ENCODE measurements around the gene RREB1. TPM values are rescaled to one million over a fixed set of nuclear protein-coding genes. Genes with fewer than 3 reads are reported as not detected.

RREB1 gene
- total RNA-seq, 4 donors from 2014 or later, result 40.8 to 68.6 (median 54.4) TPM

DNA sequence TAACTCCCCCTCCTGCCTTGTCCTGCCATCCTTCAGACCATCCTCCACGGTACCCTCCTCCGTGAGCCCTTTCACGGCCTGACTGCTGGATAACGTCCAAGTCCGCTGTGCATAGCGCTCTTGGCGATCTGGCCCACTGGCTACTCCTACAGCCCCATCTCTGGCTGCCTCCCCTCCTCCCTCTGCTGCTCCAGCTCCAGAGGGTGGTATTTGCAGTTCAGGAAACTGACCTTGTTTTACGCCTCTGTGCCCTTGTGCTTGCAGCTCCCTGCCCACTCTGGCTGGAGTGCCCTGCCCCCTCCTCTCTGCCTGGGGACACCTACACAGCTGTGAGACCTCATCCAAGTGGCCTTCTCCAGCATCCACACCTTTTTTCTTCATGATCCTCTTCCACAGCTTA is 6.5 kb upstream of the RREB1 start:
- no peak overlapping the region for H3K4me3 ChIP-seq (ENCODE audit: low read depth, poor library complexity, severe bottlenecking)
- WGBS, 2 donors, result 82 to 93% methylated on average over 8 of the region's 8 CpGs
- intact Hi-C loops (cut with DNase I; ENCODE audit: low total_unique reads), result no loop called here
- DNase-seq (ENCODE audit: low spot score in 2 of 2), result no peak
- TF ChIP-seq, protein P1, sequence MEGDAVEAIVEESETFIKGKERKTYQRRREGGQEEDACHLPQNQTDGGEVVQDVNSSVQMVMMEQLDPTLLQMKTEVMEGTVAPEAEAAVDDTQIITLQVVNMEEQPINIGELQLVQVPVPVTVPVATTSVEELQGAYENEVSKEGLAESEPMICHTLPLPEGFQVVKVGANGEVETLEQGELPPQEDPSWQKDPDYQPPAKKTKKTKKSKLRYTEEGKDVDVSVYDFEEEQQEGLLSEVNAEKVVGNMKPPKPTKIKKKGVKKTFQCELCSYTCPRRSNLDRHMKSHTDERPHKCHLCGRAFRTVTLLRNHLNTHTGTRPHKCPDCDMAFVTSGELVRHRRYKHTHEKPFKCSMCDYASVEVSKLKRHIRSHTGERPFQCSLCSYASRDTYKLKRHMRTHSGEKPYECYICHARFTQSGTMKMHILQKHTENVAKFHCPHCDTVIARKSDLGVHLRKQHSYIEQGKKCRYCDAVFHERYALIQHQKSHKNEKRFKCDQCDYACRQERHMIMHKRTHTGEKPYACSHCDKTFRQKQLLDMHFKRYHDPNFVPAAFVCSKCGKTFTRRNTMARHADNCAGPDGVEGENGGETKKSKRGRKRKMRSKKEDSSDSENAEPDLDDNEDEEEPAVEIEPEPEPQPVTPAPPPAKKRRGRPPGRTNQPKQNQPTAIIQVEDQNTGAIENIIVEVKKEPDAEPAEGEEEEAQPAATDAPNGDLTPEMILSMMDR (IDR thresholded peaks at IDR 0.05), result no peak
- TF ChIP-seq POLR2A (IDR thresholded peaks at IDR 0.05), result no peak

- intact Hi-C loops (cut with DNase I; ENCODE audit: low total_unique reads), result no loop called here
- no peak for DNase-seq (ENCODE audit: low spot score in 2 of 2)
- H3K4me3 ChIP-seq (ENCODE audit: low read depth, poor library complexity, severe bottlenecking), result no peak overlapping the region
- 96 to 97% methylated on average over 3 of the region's 3 CpGs for WGBS, 2 donors
- TF ChIP-seq, protein P1 (IDR thresholded peaks at IDR 0.05), result no peak
- no peak for TF ChIP-seq POLR2A (IDR thresholded peaks at IDR 0.05)
Measured at GRCh38 chr6:7104752-7105151, 3.0 kb upstream of the RREB1 start.

- no peak overlapping the region for H3K4me3 ChIP-seq (ENCODE audit: low read depth, poor library complexity, severe bottlenecking)
- 30 to 51% methylated on average over 10 of the region's 10 CpGs for WGBS, 2 donors
- DNase-seq (ENCODE audit: low spot score in 2 of 2), result no peak
- TF ChIP-seq, protein P1 (IDR thresholded peaks at IDR 0.05), result no peak
- TF ChIP-seq POLR2A (IDR thresholded peaks at IDR 0.05), result no peak
- intact Hi-C loops (cut with DNase I; ENCODE audit: low total_unique reads), result no loop called here
Measured at GRCh38 chr6:7106215-7106751, 1.5 kb upstream of the RREB1 start.

DNA sequence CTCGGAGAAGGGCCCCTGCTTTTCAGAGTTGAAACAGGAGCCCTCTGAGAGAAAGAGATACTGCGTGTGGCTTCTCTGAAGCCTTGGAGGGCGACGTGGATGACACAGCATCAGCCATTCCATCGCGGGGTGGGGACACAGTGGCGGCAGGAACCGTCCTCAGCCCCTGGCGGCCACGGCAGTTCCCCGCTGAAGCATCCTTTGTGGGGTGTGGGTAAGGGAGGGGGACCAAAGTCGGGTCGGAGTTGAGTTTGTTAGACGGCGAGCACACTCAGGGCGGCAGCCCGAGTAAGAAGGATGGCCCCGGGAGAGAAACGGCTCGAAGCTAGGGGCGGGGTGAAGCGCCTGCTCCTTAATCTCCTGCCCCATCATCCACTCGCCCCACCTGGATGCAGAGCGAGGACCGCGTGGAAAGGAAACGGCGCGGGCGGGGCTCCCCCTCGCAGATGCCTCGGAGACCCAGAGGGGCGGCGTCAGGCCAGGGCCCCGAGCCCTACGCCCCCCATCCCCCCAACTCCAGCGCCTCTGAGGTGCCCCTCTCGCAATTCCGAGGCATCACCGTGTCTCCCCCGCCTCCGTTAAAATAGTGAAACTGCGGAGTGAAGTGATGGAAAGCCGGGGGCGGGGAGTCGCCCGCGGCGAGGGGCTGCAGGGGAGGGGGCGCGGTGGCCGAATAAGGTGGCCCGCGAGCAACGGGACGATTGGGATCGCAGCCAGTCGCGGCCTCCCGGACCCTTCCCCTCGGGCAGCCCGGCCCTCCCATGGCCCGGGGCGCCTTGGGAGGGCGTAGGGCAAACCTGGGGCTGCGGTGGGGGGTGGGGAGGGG is 796 bp upstream of the RREB1 start:
- peak overlapping the region; percentile 83 for H3K4me3 ChIP-seq (ENCODE audit: low read depth, poor library complexity, severe bottlenecking)
- DNase-seq (ENCODE audit: low spot score in 2 of 2), result peak; percentile 29 to 92
- TF ChIP-seq, protein P1 (IDR thresholded peaks at IDR 0.05), result no peak
- no peak for TF ChIP-seq POLR2A (IDR thresholded peaks at IDR 0.05)
- intact Hi-C loops (cut with DNase I; ENCODE audit: low total_unique reads), result no loop called here
- 1 to 2% methylated on average over 42 to 45 of the region's 66 CpGs for WGBS, 2 donors

GRCh38 chr6:7108196-7108963 is 619 bp downstream of the RREB1 start:
- TF ChIP-seq, protein P1 (IDR thresholded peaks at IDR 0.05), result no peak
- no peak for TF ChIP-seq POLR2A (IDR thresholded peaks at IDR 0.05)
- WGBS, 2 donors, result 0 to 1% methylated on average over 56 to 68 of the region's 94 CpGs
- intact Hi-C loops (cut with DNase I; ENCODE audit: low total_unique reads), result no loop called here
- peak; percentile 48 to 93 for DNase-seq (ENCODE audit: low spot score in 2 of 2)
- peak overlapping the region; percentile 83 for H3K4me3 ChIP-seq (ENCODE audit: low read depth, poor library complexity, severe bottlenecking)

All from lower leg skin (tissue), 4 donors.